Mesenchymal stem cell (in vitro differentiated cells and primary cell): ENCODE results near the gene FBP1.

Experiments used
- DNase-seq: peaks from one replicate; pipeline ENCODE4 v3.0.0-alpha.2; 2013
- H2AFZ ChIP-seq: one replicate; pipeline ENCODE4 v1.6.1; 2013; ENCODE audit warnings: low read depth, mild to moderate bottlenecking, control low read depth, inconsistent platforms, low read length, moderate library complexity
- H2AK5ac ChIP-seq: 2 replicates; pipeline ENCODE4 v1.6.1; 2013; ENCODE audit warnings: low read length, moderate library complexity, mild to moderate bottlenecking, inconsistent platforms; ENCODE audit not compliant: severe bottlenecking
- H2BK120ac ChIP-seq: one replicate; pipeline ENCODE4 v1.6.1; 2013; ENCODE audit warnings: low read depth, mild to moderate bottlenecking, inconsistent platforms, low read length, moderate library complexity
- H2BK12ac ChIP-seq, 2 experiments: one replicate each; pipeline ENCODE4 v1.6.1; 2013; ENCODE audit warnings: inconsistent platforms in 2 of 2, low read length in 2 of 2, mild to moderate bottlenecking in 2 of 2, moderate library complexity in 2 of 2, control low read depth in 1 of 2
- H2BK15ac ChIP-seq: one replicate; pipeline ENCODE4 v1.6.1; 2013; ENCODE audit warnings: mild to moderate bottlenecking, low read depth, inconsistent platforms; ENCODE audit not compliant: poor library complexity, severe bottlenecking
- H2BK5ac ChIP-seq: 2 replicates; pipeline ENCODE4 v1.6.1; 2013; ENCODE audit warnings: low read depth, mild to moderate bottlenecking, low read length, control low read depth, inconsistent platforms; ENCODE audit not compliant: poor library complexity, severe bottlenecking
- H3K14ac ChIP-seq, 2 experiments: one replicate each; pipeline ENCODE4 v1.6.1; 2013; ENCODE audit warnings: inconsistent platforms in 2 of 2, low read length in 2 of 2, control low read depth in 1 of 2, mild to moderate bottlenecking in 1 of 2, moderate library complexity in 1 of 2
- H3K18ac ChIP-seq, 2 experiments: one replicate each; pipeline ENCODE4 v1.6.1; 2013; ENCODE audit warnings: inconsistent platforms in 2 of 2, low read length in 2 of 2, control low read depth in 1 of 2, low read depth in 1 of 2, mild to moderate bottlenecking in 1 of 2
- H3K23ac ChIP-seq, 2 experiments: one replicate each; pipeline ENCODE4 v1.6.1; 2013; ENCODE audit warnings: inconsistent platforms in 2 of 2, low read length in 2 of 2, mild to moderate bottlenecking in 2 of 2, moderate library complexity in 2 of 2, control low read depth in 1 of 2
- H3K27ac ChIP-seq: 2 replicates; pipeline ENCODE4 v1.5.1; 2013; ENCODE audit warnings: mild to moderate bottlenecking, moderate library complexity, low read length, control low read depth, inconsistent platforms; ENCODE audit not compliant: poor library complexity, severe bottlenecking
- H3K27me3 ChIP-seq, 2 experiments: 2 replicates each; pipeline versions ENCODE4 v1.6.1 to v1.7.0; 2013; ENCODE audit warnings: low read length in 2 of 2, mild to moderate bottlenecking in 2 of 2, moderate library complexity in 2 of 2, control low read depth in 1 of 2, inconsistent platforms in 1 of 2; ENCODE audit not compliant: control insufficient read depth in 1 of 2, insufficient read depth in 1 of 2
- H3K36me3 ChIP-seq, 2 experiments: 2 replicates each; pipeline versions ENCODE4 v1.6.1 to v1.7.0; 2013; ENCODE audit warnings: low read length in 2 of 2, control low read depth in 1 of 2, inconsistent platforms in 1 of 2, low read depth in 1 of 2, mild to moderate bottlenecking in 1 of 2; ENCODE audit not compliant: insufficient read depth in 2 of 2, control insufficient read depth in 1 of 2
- H3K4ac ChIP-seq, 2 experiments: one replicate each; pipeline ENCODE4 v1.6.1; 2013; ENCODE audit warnings: inconsistent platforms in 2 of 2, low read length in 2 of 2, mild to moderate bottlenecking in 2 of 2, moderate library complexity in 2 of 2, control low read depth in 1 of 2, low read depth in 1 of 2
- H3K4me1 ChIP-seq: 2 replicates; pipeline ENCODE4 v1.6.1; 2013; ENCODE audit warnings: low read depth, low read length, control low read depth; ENCODE audit not compliant: control insufficient read depth, insufficient read depth
- H3K4me2 ChIP-seq: 2 replicates; pipeline ENCODE4 v1.6.1; 2013; ENCODE audit warnings: low read length, mild to moderate bottlenecking, inconsistent platforms; ENCODE audit not compliant: poor library complexity, severe bottlenecking
- H3K4me3 ChIP-seq, 2 experiments: 2 replicates each; pipeline versions ENCODE4 v1.5.1 to v1.7.0; 2013; ENCODE audit warnings: low read length in 2 of 2, mild to moderate bottlenecking in 2 of 2, control low read depth in 1 of 2, low read depth in 1 of 2; ENCODE audit not compliant: insufficient read depth in 1 of 2
- H3K79me1 ChIP-seq: replicated peaks from 2 replicates; pipeline ENCODE4 v1.6.1; 2013; ENCODE audit warnings: mild to moderate bottlenecking, control low read depth, low read length, inconsistent platforms; ENCODE audit not compliant: poor library complexity, severe bottlenecking
- H3K9ac ChIP-seq: 2 replicates; pipeline ENCODE4 v1.7.0; 2013; ENCODE audit warnings: mild to moderate bottlenecking, low read length, moderate library complexity
- H3K9me3 ChIP-seq: 2 replicates; pipeline ENCODE4 v1.7.0; 2013; ENCODE audit warnings: mild to moderate bottlenecking, low read length; ENCODE audit not compliant: control insufficient read depth
- H4K8ac ChIP-seq: one replicate; pipeline ENCODE4 v1.6.1; 2013; ENCODE audit warnings: inconsistent platforms, mild to moderate bottlenecking, low read length, moderate library complexity
- H4K91ac ChIP-seq: one replicate; pipeline ENCODE4 v1.6.1; 2013; ENCODE audit warnings: mild to moderate bottlenecking, low read length, inconsistent platforms
- WGBS: methylation state at CpG from one replicate; pipeline ENCODE4 v1.1.7; 2013; ENCODE audit warnings: mixed read lengths; 5-methylcytosine and 5-hydroxymethylcytosine counted together

Gene FBP1

DNA sequence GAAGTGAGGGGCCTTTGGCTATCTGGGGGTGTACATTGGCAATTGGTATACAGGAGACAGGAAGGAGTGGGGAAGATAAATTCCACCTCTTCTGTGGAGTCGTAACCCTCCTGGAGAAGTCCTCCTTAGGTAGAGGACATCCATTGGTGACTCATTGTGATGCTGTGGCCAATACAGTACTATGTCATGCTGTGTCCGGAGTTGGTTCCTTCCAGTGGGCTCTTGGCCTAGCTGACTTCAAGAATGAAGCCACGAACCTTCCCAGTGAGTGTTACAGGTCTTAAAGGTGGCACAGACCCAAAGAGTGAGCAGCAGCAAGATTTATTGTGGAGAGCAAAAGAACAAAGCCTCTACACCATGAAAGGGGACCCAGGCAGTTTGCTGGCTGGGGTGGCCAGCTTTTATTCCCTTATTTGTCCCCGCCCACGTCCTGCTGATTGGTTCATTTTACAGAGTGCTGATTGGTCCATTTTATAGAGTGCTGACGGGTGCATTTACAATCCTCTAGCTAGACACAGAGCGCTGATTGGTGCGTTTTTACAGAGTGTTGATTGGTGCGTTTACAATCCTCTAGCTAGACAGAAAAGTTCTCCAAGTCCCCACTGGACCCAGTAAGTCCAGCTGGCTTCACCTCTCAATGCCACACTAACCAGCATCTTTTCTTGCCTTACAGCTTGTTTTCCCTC lies 37.3 kb upstream of the FBP1 start:
- Histone ChIP-seq H3K23ac (no peak overlapping the region), H2BK5ac (no peak overlapping the region), H3K79me1 (no peaks in the 10 kb centered on the region), H3K4ac (no peak overlapping the region), H2BK15ac (no peak overlapping the region), H2AFZ (no peak overlapping the region), H3K9me3 (no peaks in the 10 kb centered on the region), H3K36me3 (no peaks in the 10 kb centered on the region), H2BK120ac (no peak overlapping the region), H4K8ac (no peak overlapping the region), H3K4me2 (no peak overlapping the region), H2AK5ac (peak overlapping the region; percentile 42), H3K18ac (no peak overlapping the region), H4K91ac (peak overlapping the region; percentile 18), H3K27ac (no peak overlapping the region), H3K4me1 (peaks cover 6% of the 10 kb centered on the region), H3K14ac (no peak overlapping the region), H3K4me3 (no peak overlapping the region), H3K27me3 (peaks cover 0 to 10% of the 10 kb centered on the region in 2 experiments), H2BK12ac (no peak overlapping the region), H3K9ac (no peak overlapping the region)
- WGBS = 95% methylated on average over 9 of the region's 9 CpGs
- DNase-seq = no peak

DNA sequence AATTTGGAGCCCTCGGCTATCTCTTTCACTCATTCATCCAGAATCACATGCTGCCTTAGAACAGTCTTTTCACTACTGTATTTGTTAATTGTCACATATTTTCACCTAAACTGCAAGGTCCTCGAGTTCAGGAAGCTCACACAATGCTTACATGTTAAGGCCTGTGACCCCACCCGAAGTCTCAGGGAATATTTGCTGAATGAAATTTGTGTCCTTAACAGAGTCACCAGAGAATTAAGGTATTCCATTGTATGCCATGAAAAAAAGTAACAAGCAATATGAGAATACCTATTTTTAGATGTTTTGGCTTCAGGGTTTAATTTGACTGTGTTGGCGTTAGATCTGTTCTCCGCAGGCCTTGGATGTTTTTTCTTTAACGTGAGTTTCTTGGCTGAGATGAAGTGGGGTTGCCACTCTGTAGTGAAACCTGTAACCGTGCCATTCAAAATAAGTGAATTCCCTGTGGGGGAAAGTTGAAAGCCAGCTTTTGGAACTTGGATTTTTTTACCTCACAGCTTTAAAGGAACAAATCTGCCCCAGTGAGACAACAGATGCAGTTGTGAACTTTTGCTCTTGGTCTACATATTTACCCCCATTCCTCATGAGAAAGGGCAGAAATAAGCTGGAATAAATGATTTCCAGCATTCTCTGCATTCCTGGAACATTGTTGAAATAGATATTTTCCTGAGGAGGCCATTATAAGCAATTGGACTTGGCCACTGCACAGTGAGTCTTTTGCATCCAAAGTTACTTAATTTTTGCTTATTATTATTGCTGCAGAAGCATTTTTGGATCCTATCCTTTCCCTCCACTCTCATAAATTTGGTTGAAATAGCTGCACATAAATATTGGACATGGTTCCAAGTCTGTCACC lies 35.9 kb upstream of the FBP1 start:
- WGBS = 95% methylated on average over 7 of the region's 7 CpGs
- peak overlapping the region; percentile 9 for H2BK5ac ChIP-seq
- H3K4me1 ChIP-seq = peaks cover 6% of the 10 kb centered on the region
- no peak overlapping the region for H3K9ac ChIP-seq
- H2AFZ ChIP-seq = no peak overlapping the region
- no peak overlapping the region for H4K8ac ChIP-seq
- no peaks in the 10 kb centered on the region for H3K36me3 ChIP-seq
- H3K9me3 ChIP-seq = no peaks in the 10 kb centered on the region
- no peak overlapping the region for H3K4ac ChIP-seq
- peak overlapping the region; percentile 87 for H3K27ac ChIP-seq
- H3K4me2 ChIP-seq = no peak overlapping the region
- no peak overlapping the region for H2BK120ac ChIP-seq
- no peak overlapping the region for H4K91ac ChIP-seq
- H2BK15ac ChIP-seq = no peak overlapping the region
- H3K4me3 ChIP-seq = no peak overlapping the region
- H3K79me1 ChIP-seq = no peaks in the 10 kb centered on the region
- H2AK5ac ChIP-seq = peak overlapping the region; percentile 74
- H2BK12ac ChIP-seq = no peak overlapping the region
- no peak overlapping the region for H3K23ac ChIP-seq
- DNase-seq = no peak
- no peak overlapping the region for H3K14ac ChIP-seq
- H3K27me3 ChIP-seq = peaks cover 0 to 10% of the 10 kb centered on the region in 2 experiments
- no peak overlapping the region for H3K18ac ChIP-seq

DNA sequence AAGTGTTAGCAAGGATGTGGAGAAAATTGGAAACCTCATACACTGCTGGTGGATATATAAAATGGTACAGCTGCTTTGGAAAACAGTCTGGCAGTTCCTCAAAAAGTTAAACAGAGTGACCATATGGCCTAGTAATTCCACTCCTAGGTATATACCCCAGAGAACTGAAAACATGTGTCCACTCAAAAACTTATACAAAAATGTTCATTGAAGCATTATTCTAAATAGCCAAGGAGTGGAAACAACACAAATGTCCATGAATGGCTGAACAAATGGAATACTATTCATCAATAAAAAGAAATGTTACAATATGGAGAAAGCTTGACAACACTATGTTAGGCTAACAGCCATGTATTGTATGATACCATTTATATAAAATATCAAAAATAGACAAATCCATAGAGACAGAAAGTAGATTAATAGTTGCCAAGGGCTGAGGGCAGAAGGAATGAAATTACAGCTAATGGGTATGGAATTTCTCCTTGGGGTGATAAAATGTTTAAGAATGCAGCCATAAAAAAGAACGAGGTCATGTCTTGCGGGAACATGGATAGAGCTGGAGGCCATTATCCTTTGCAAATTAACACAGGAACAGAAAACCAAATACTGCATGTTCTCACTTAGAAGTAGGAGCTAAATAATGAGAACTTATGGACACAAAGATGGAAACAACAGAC lies 33.6 kb upstream of the FBP1 start:
- H4K8ac ChIP-seq = no peak overlapping the region
- H4K91ac ChIP-seq = no peak overlapping the region
- no peak overlapping the region for H3K4me2 ChIP-seq
- H3K14ac ChIP-seq = no peak overlapping the region
- peaks cover 5% of the 10 kb centered on the region for H3K4me1 ChIP-seq
- H2BK5ac ChIP-seq = no peak overlapping the region
- H3K27ac ChIP-seq = peak overlapping the region; percentile 85
- H3K9me3 ChIP-seq = no peaks in the 10 kb centered on the region
- H2BK12ac ChIP-seq = no peak overlapping the region
- H3K4me3 ChIP-seq = no peak overlapping the region
- WGBS = 0% methylated on average over 2 of the region's 2 CpGs
- no peaks in the 10 kb centered on the region for H3K36me3 ChIP-seq
- no peak overlapping the region for H2BK15ac ChIP-seq
- no peak overlapping the region for H2BK120ac ChIP-seq
- no peak overlapping the region for H3K18ac ChIP-seq
- DNase-seq = peak; percentile 59
- H3K9ac ChIP-seq = no peak overlapping the region
- H2AFZ ChIP-seq = no peak overlapping the region
- H3K79me1 ChIP-seq = no peaks in the 10 kb centered on the region
- H2AK5ac ChIP-seq = no peak overlapping the region
- H3K27me3 ChIP-seq = no peaks in the 10 kb centered on the region
- no peak overlapping the region for H3K4ac ChIP-seq
- H3K23ac ChIP-seq = no peak overlapping the region
